Measurements from ENCODE around the gene FOXN3. TPM values are rescaled to one million over a fixed set of nuclear protein-coding genes. Genes with fewer than 3 reads are reported as not detected.

The FOXN3 gene
- total RNA-seq, 1 donor from 2014 or later, result 108 TPM

DNA sequence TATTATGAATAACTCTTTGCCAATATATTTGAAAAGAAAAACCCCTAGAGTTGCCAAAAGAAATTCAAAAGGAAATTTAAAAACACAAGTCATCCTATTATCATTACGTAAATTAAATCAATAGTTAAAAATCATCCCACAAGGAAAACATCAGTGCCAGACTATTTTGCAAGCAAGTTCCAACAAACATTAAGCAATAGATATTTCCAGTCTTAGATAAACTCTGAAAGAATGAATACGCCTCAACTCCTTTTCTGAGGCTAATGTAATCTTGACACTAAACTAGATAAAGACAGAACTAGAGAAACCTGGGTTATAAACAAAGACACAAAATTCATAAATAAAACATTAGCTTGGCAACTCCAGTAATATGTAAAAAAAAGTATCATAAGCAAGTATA lies 245.9 kb downstream of the FOXN3 start:
- TF ChIP-seq, protein P1, sequence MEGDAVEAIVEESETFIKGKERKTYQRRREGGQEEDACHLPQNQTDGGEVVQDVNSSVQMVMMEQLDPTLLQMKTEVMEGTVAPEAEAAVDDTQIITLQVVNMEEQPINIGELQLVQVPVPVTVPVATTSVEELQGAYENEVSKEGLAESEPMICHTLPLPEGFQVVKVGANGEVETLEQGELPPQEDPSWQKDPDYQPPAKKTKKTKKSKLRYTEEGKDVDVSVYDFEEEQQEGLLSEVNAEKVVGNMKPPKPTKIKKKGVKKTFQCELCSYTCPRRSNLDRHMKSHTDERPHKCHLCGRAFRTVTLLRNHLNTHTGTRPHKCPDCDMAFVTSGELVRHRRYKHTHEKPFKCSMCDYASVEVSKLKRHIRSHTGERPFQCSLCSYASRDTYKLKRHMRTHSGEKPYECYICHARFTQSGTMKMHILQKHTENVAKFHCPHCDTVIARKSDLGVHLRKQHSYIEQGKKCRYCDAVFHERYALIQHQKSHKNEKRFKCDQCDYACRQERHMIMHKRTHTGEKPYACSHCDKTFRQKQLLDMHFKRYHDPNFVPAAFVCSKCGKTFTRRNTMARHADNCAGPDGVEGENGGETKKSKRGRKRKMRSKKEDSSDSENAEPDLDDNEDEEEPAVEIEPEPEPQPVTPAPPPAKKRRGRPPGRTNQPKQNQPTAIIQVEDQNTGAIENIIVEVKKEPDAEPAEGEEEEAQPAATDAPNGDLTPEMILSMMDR (IDR thresholded peaks at IDR 0.05; ENCODE audit: unreplicated experiment), result no peak
- Mint-ChIP-seq H3K27ac (ENCODE audit: unreplicated experiment) (no peak overlapping the region), H3K9me3 (ENCODE audit: unreplicated experiment) (no peaks in the 10 kb centered on the region), H3K4me1 (ENCODE audit: unreplicated experiment) (peaks cover 10% of the 10 kb centered on the region), H3K27me3 (ENCODE audit: unreplicated experiment) (no peaks in the 10 kb centered on the region), H3K4me3 (ENCODE audit: unreplicated experiment) (no peak overlapping the region), H3K36me3 (ENCODE audit: low read depth, unreplicated experiment) (peaks cover 37% of the 10 kb centered on the region)
- DNase-seq (ENCODE audit: low spot score), result no peak

DNA sequence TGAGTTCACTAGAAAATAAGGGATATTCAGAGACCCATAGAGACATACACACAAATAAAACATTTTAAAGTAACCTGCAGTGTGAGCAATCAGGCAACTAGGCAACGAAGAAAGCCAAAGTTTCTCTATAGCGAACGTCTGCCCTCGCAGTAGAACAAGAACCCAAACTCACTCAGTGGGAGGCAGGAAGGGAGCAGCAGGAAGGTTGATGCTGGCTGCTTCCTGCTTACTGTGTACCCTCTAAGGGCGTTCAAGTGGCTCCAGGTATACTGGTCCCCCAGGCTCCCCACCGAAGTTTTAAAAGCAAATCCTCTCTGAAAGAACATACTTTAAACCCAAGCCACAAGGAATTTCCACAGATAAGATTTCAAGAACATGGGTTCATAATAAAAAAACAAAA lies 249.3 kb downstream of the FOXN3 start:
- TF ChIP-seq, protein P1 (IDR thresholded peaks at IDR 0.05; ENCODE audit: unreplicated experiment), result no peak
- no peak overlapping the region for H3K27ac Mint-ChIP-seq (ENCODE audit: unreplicated experiment)
- peaks cover 30% of the 10 kb centered on the region for H3K36me3 Mint-ChIP-seq (ENCODE audit: low read depth, unreplicated experiment)
- peaks cover 7% of the 10 kb centered on the region for H3K27me3 Mint-ChIP-seq (ENCODE audit: unreplicated experiment)
- no peak for DNase-seq (ENCODE audit: low spot score)
- H3K4me1 Mint-ChIP-seq (ENCODE audit: unreplicated experiment), result peaks cover 32% of the 10 kb centered on the region
- peak overlapping the region; percentile 33 for H3K4me3 Mint-ChIP-seq (ENCODE audit: unreplicated experiment)
- no peaks in the 10 kb centered on the region for H3K9me3 Mint-ChIP-seq (ENCODE audit: unreplicated experiment)

DNA sequence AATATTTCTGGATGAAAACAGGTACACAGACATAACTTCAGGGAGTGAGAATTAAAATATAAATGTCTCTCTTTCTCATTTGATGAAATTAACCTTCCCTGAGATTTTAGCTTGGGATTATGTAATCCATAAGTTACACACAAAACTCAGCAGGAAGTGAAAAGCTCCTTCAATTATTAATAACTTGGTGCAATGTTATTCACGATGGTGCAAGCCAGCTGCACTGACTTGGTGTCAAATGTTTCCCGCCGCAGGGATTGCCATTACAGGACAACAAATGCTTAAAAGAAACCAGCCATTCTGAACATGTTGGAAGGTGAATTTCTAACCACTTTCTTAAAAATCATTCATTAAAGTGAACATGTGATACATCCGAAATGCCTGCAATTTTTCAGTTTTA lies 250.4 kb downstream of the FOXN3 start:
- TF ChIP-seq, protein P1 (IDR thresholded peaks at IDR 0.05; ENCODE audit: unreplicated experiment), result no peak
- Mint-ChIP-seq H3K9me3 (ENCODE audit: unreplicated experiment) (no peaks in the 10 kb centered on the region), H3K27me3 (ENCODE audit: unreplicated experiment) (peaks cover 8% of the 10 kb centered on the region), H3K36me3 (ENCODE audit: low read depth, unreplicated experiment) (peaks cover 35% of the 10 kb centered on the region), H3K27ac (ENCODE audit: unreplicated experiment) (no peak overlapping the region), H3K4me1 (ENCODE audit: unreplicated experiment) (peaks cover 32% of the 10 kb centered on the region), H3K4me3 (ENCODE audit: unreplicated experiment) (no peak overlapping the region)
- no peak for DNase-seq (ENCODE audit: low spot score)

DNA sequence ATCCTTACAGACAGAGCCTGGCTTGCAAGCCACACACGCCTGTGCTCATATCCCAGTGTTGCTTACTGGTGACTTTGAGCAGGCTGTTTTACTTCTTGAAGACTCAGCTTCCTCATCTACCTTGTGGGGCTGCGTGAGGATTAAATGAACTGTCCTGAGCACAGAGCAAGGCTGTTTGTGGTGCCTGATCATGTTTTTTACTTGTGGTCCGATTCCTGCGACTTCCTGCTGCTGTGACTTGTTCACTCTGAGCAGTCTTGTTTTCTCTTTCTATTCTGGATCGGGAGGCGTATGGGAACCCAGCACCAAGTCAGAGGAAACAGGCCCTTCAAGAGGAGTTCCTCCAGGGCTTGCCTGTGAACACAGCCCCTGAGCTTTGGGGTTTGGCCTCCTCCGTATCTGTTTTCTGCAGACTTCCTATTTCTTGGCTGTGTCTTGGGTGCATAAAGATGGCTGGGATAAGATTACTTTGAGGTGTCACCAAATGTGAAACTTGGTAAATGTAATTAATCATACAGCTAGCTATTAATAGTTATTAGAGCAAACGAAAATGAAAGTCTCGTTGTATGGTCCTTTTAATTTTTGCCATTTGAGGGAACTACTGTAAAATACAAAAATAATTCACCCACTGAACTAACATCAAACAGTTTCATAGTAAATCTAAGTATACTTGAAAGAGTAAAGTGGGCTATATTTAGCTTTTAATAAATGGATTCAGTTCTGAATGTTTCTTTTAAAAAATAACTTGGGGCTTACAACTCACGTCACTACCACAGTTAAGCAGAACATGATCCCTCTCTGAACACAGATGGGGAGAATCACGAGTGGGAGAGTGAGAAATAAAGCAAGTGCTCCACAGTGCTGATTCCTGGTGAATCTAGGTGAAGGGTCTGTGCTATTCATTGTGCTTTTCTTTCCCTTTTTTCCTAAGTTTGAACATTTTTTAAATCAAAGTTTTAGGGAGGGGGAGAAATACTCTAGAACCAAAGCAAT lies 251.5 kb downstream of the FOXN3 start:
- Mint-ChIP-seq H3K4me1 (ENCODE audit: unreplicated experiment) (peaks cover 38% of the 10 kb centered on the region), H3K9me3 (ENCODE audit: unreplicated experiment) (no peaks in the 10 kb centered on the region), H3K27ac (ENCODE audit: unreplicated experiment) (peak overlapping the region; percentile 84), H3K4me3 (ENCODE audit: unreplicated experiment) (peak overlapping the region; percentile 52), H3K27me3 (ENCODE audit: unreplicated experiment) (peaks cover 8% of the 10 kb centered on the region), H3K36me3 (ENCODE audit: low read depth, unreplicated experiment) (peaks cover 44% of the 10 kb centered on the region)
- peak; percentile 12 for DNase-seq (ENCODE audit: low spot score)
- TF ChIP-seq, protein P1 (IDR thresholded peaks at IDR 0.05; ENCODE audit: unreplicated experiment), result no peak

Data from endothelial cell (in vitro differentiated cells).